H9 (cell line): ENCODE measurements around the gene BICRAL. TPM values are rescaled to one million over a fixed set of nuclear protein-coding genes. Genes with fewer than 3 reads are reported as not detected.

Source experiments
- DNase-seq: peaks from one replicate; pipeline ENCODE4 v3.0.0-alpha.2; 2017
- H2AFZ ChIP-seq: one replicate; pipeline ENCODE4 v1.6.1; 2013; ENCODE audit warnings: mild to moderate bottlenecking, low read length, control low read depth, moderate library complexity
- H2AK5ac ChIP-seq: 2 replicates; pipeline ENCODE4 v1.6.1; 2013; ENCODE audit warnings: low read length, control low read depth, mixed read lengths; ENCODE audit not compliant: insufficient read length
- H2BK120ac ChIP-seq: one replicate; pipeline ENCODE4 v1.6.1; 2013; ENCODE audit warnings: low read depth, mild to moderate bottlenecking, low read length, control low read depth, inconsistent platforms; ENCODE audit not compliant: poor library complexity, severe bottlenecking
- H2BK12ac ChIP-seq: 2 replicates; pipeline ENCODE4 v1.6.1; 2013; ENCODE audit warnings: low read length, control low read depth, mixed read lengths, low read depth; ENCODE audit not compliant: insufficient read length
- H2BK15ac ChIP-seq: 2 replicates; pipeline ENCODE4 v1.6.1; 2013; ENCODE audit warnings: low read depth, low read length, control low read depth
- H2BK20ac ChIP-seq: one replicate; pipeline ENCODE4 v1.6.1; 2013; ENCODE audit warnings: low read depth, mild to moderate bottlenecking, low read length, control low read depth, inconsistent platforms; ENCODE audit not compliant: poor library complexity, severe bottlenecking
- H2BK5ac ChIP-seq: 2 replicates; pipeline ENCODE4 v1.6.1; 2013; ENCODE audit warnings: low read length, control low read depth, mixed read lengths; ENCODE audit not compliant: insufficient read length
- H3K14ac ChIP-seq: 2 replicates; pipeline ENCODE4 v1.6.1; 2013; ENCODE audit warnings: low read length, control low read depth; ENCODE audit not compliant: insufficient read depth
- H3K18ac ChIP-seq: 2 replicates; pipeline ENCODE4 v1.6.1; 2013; ENCODE audit warnings: low read depth, mild to moderate bottlenecking, mixed read lengths, low read length, control low read depth; ENCODE audit not compliant: insufficient read length
- H3K23ac ChIP-seq: 2 replicates; pipeline ENCODE4 v1.6.1; 2013; ENCODE audit warnings: low read length, control low read depth, mixed read lengths, low read depth; ENCODE audit not compliant: insufficient read length
- H3K23me2 ChIP-seq: 2 replicates; pipeline ENCODE4 v1.6.1; 2013; ENCODE audit warnings: low read depth, mild to moderate bottlenecking, mixed read lengths, low read length, control low read depth; ENCODE audit not compliant: insufficient read length, poor library complexity, severe bottlenecking
- H3K27ac ChIP-seq: 2 replicates; pipeline ENCODE4 v1.5.1; 2013; ENCODE audit warnings: low read length, control low read depth, mixed read lengths, low read depth; ENCODE audit not compliant: insufficient read length
- H3K27me3 ChIP-seq: 2 replicates; pipeline ENCODE4 v1.6.1; 2013; ENCODE audit warnings: low read length, control low read depth, inconsistent platforms; ENCODE audit not compliant: insufficient read depth
- H3K4ac ChIP-seq: 2 replicates; pipeline ENCODE4 v1.6.1; 2013; ENCODE audit warnings: low read depth, mild to moderate bottlenecking, control low read depth, inconsistent platforms, low read length, moderate library complexity
- H3K4me1 ChIP-seq: 2 replicates; pipeline ENCODE4 v1.6.1; 2013; ENCODE audit warnings: low read length, control low read depth, inconsistent platforms; ENCODE audit not compliant: insufficient read depth
- H3K4me2 ChIP-seq: 2 replicates; pipeline ENCODE4 v1.6.1; 2013; ENCODE audit warnings: low read length, control low read depth, mixed read lengths; ENCODE audit not compliant: insufficient read length, insufficient read depth
- H3K56ac ChIP-seq: 2 replicates; pipeline ENCODE4 v1.6.1; 2013; ENCODE audit warnings: low read depth, mild to moderate bottlenecking, mixed read lengths, low read length, control low read depth; ENCODE audit not compliant: insufficient read length
- H3K79me1 ChIP-seq: 2 replicates; pipeline ENCODE4 v1.6.1; 2013; ENCODE audit warnings: low read depth, mild to moderate bottlenecking, moderate library complexity, low read length, control low read depth, inconsistent platforms; ENCODE audit not compliant: insufficient read depth, poor library complexity, severe bottlenecking
- H3K79me2 ChIP-seq: 2 replicates; pipeline ENCODE4 v1.6.1; 2013; ENCODE audit warnings: low read length, control low read depth, inconsistent platforms; ENCODE audit not compliant: insufficient read depth
- H3K9ac ChIP-seq: 2 replicates; pipeline ENCODE4 v1.6.1; 2013; ENCODE audit warnings: low read length, control low read depth, mixed read lengths; ENCODE audit not compliant: insufficient read length; ENCODE audit errors: extremely low read depth
- H3K9me3 ChIP-seq: one replicate; pipeline ENCODE4 v1.6.1; 2013; ENCODE audit warnings: low read depth, low read length, inconsistent platforms; ENCODE audit not compliant: control insufficient read depth
- H3T11ph ChIP-seq: one replicate; pipeline ENCODE4 v1.6.1; 2013; ENCODE audit warnings: mild to moderate bottlenecking, low read length, control low read depth, inconsistent platforms
- H4K20me1 ChIP-seq: one replicate; pipeline ENCODE4 v1.6.1; 2013; ENCODE audit not compliant: control insufficient read depth, insufficient read length, insufficient read depth
- H4K5ac ChIP-seq: 2 replicates; pipeline ENCODE4 v1.6.1; 2013; ENCODE audit warnings: low read depth, mild to moderate bottlenecking, mixed read lengths, low read length, control low read depth; ENCODE audit not compliant: insufficient read length
- H4K8ac ChIP-seq: replicated peaks from 2 replicates; pipeline ENCODE4 v1.6.1; 2013; ENCODE audit warnings: low read length, control low read depth, mixed read lengths, low read depth; ENCODE audit not compliant: insufficient read length
- H4K91ac ChIP-seq: 2 replicates; pipeline ENCODE4 v1.6.1; 2013; ENCODE audit warnings: low read depth, mild to moderate bottlenecking, moderate library complexity, mixed read lengths, low read length, control low read depth; ENCODE audit not compliant: insufficient read length
- H3K27ac Mint-ChIP-seq, 3 experiments: 2 replicates in 2 of 3; 3 replicates in 1 of 3; pipeline ENCODE4 v1.8.0; 2020 to 2021; ENCODE audit warnings: mixed read lengths in 3 of 3, mild to moderate bottlenecking in 1 of 3, moderate library complexity in 1 of 3
- H3K27me3 Mint-ChIP-seq: 2 replicates; pipeline ENCODE4 v1.8.0; 2021; ENCODE audit warnings: low read depth, mild to moderate bottlenecking, moderate library complexity, mixed read lengths
- H3K36me3 Mint-ChIP-seq, 3 experiments: 2 replicates in 2 of 3; 3 replicates in 1 of 3; pipeline ENCODE4 v1.8.0; 2020 to 2021; ENCODE audit warnings: low read depth in 3 of 3, mixed read lengths in 3 of 3; ENCODE audit not compliant: insufficient read depth in 1 of 3
- H3K4me1 Mint-ChIP-seq, 2 experiments: 2 replicates each; pipeline ENCODE4 v1.8.0; 2020; ENCODE audit warnings: mixed read lengths in 2 of 2
- H3K4me3 Mint-ChIP-seq, 2 experiments: 2 replicates in 1 of 2; 3 replicates in 1 of 2; pipeline ENCODE4 v1.8.0; 2020 to 2021; ENCODE audit warnings: mild to moderate bottlenecking in 2 of 2, mixed read lengths in 2 of 2, moderate library complexity in 1 of 2
- H3K9me3 Mint-ChIP-seq, 2 experiments: 2 replicates in 1 of 2; 3 replicates in 1 of 2; pipeline ENCODE4 v1.8.0; 2020; ENCODE audit warnings: mild to moderate bottlenecking in 2 of 2, mixed read lengths in 2 of 2, moderate library complexity in 1 of 2
- CTCF ChIP-seq: fragments of 200-600 bp; sonication (generic); conservative IDR thresholded peaks from 3 replicates; pipeline ENCODE4 v1.8.0; 2021; ENCODE audit warnings: antibody characterized with exemption, mild to moderate bottlenecking
- WGBS: extraction: QIAGEN DNeasy Blood & Tissue Kit; methylation state at CpG from one replicate; pipeline ENCODE4 v1.1.7; 2013; ENCODE audit warnings: missing lambda C conversion rate, low lambda C conversion rate, mixed read lengths; ENCODE audit not compliant: insufficient read length; ENCODE audit errors: extremely low coverage; 5-methylcytosine and 5-hydroxymethylcytosine counted together
- total RNA-seq: library from RNA; stranded (reverse); gene quantifications from 2 replicates; pipeline ENCODE4 v1.2.1, GENCODE V29; 2021

Gene BICRAL
- total RNA-seq, 1 experiment from 2014 or later = 9.8 TPM

- H4K8ac ChIP-seq = no peak overlapping the region
- H4K91ac ChIP-seq = no peak overlapping the region
- H3K4me2 ChIP-seq = no peak overlapping the region
- H4K5ac ChIP-seq = no peak overlapping the region
- no peak overlapping the region for H3K4me3 Mint-ChIP-seq
- H3K18ac ChIP-seq = no peak overlapping the region
- no peak overlapping the region for H2BK5ac ChIP-seq
- H3K4ac ChIP-seq = no peak overlapping the region
- H3K36me3 Mint-ChIP-seq = no peaks in the 10 kb centered on the region
- no peaks in the 10 kb centered on the region for H3K4me1 ChIP-seq
- H3K23me2 ChIP-seq = no peaks in the 10 kb centered on the region
- no peaks in the 10 kb centered on the region for H3K27me3 ChIP-seq
- no peak overlapping the region for H2AFZ ChIP-seq
- no peaks in the 10 kb centered on the region for H3K9me3 Mint-ChIP-seq
- H3K27ac Mint-ChIP-seq = no peak overlapping the region
- H3T11ph ChIP-seq = no peak overlapping the region
- no CpG with 5 or more reads among the region's 10 CpGs for WGBS
- no peak for DNase-seq
- no peak for TF ChIP-seq CTCF
- no peak overlapping the region for H2BK20ac ChIP-seq
- H3K27ac ChIP-seq = no peak overlapping the region
- no peak overlapping the region for H3K23ac ChIP-seq
- H3K27me3 Mint-ChIP-seq = no peaks in the 10 kb centered on the region
- no peak overlapping the region for H2BK12ac ChIP-seq
- H2AK5ac ChIP-seq = no peak overlapping the region
- no peaks in the 10 kb centered on the region for H4K20me1 ChIP-seq
- no peak overlapping the region for H3K14ac ChIP-seq
- H2BK15ac ChIP-seq = no peak overlapping the region
- no peaks in the 10 kb centered on the region for H3K79me2 ChIP-seq
- no peaks in the 10 kb centered on the region for H3K9me3 ChIP-seq
- H3K4me1 Mint-ChIP-seq = peaks cover 13 to 24% of the 10 kb centered on the region in 2 experiments
- no peak overlapping the region for H3K9ac ChIP-seq
- no peak overlapping the region for H2BK120ac ChIP-seq
- H3K79me1 ChIP-seq = no peaks in the 10 kb centered on the region
- no peak overlapping the region for H3K56ac ChIP-seq
Observed at GRCh38 chr6:42904467-42904866, 122.6 kb downstream of the BICRAL start.
